PC-9 (cell line): ENCODE data around the gene HOXC4. TPM values are rescaled to one million over a fixed set of nuclear protein-coding genes. Genes with fewer than 3 reads are reported as not detected.
"Not testable (repeated sequence)": the region's sequence is repeated elsewhere in the genome, so short reads cannot be mapped to it uniquely, and the experiment has no call there.

Experiments
- BruUV-seq: library from RNA; stranded (reverse); fragments of 400-500 nt; replicated peaks from 2 replicates; lab custom pipeline; 2021; lab: Mats Ljungman, UMichigan
- CTCF ChIA-PET: fragments of 300-600 bp; sonication (Branson Sonifier 250); formaldehyde crosslinking; loops from one replicate; lab custom pipeline; 2022; ENCODE audit warnings: antibody characterized with exemption; lab: Charles Lee
- POLR2A ChIA-PET: fragments of 300-600 bp; sonication (Branson Sonifier 250); formaldehyde crosslinking; loops from one replicate; lab custom pipeline; 2022; ENCODE audit warnings: antibody characterized with exemption; ENCODE audit not compliant: unreplicated experiment; lab: Charles Lee
- DNase-seq, 2 experiments: peaks; one replicate each; pipeline versions ENCODE4 v3.0.0 to v3.0.0-alpha.2; 2015 to 2022; ENCODE audit warnings: mixed read lengths in 1 of 2
- H2AFZ ChIP-seq: fragments of 200-600 bp; sonication (generic); 2 replicates; pipeline ENCODE4 v1.8.1; 2017; ENCODE audit warnings: antibody characterized with exemption
- H3F3A ChIP-seq: fragments of 200-600 bp; sonication (generic); 2 replicates; pipeline ENCODE4 v1.8.1; 2017; ENCODE audit warnings: antibody characterized with exemption, mild to moderate bottlenecking, low read depth; ENCODE audit not compliant: insufficient read depth
- H3K27ac ChIP-seq: fragments of 200-600 bp; sonication (generic); 2 replicates; pipeline ENCODE4 v1.6.1; 2016; ENCODE audit warnings: mixed run types
- H3K27me3 ChIP-seq: fragments of 200-600 bp; sonication (generic); 2 replicates; pipeline ENCODE4 v1.6.1; 2016; ENCODE audit warnings: low read depth, mixed run types; ENCODE audit not compliant: insufficient read depth
- H3K36me3 ChIP-seq: fragments of 200-600 bp; sonication (generic); 2 replicates; pipeline ENCODE4 v1.6.1; 2016; ENCODE audit warnings: low read depth, mixed run types
- H3K4me1 ChIP-seq: fragments of 200-600 bp; sonication (generic); replicated peaks from 2 replicates; pipeline ENCODE4 v1.6.1; 2016; ENCODE audit warnings: mixed run types; ENCODE audit not compliant: insufficient read depth
- H3K4me2 ChIP-seq: fragments of 200-600 bp; sonication (generic); 2 replicates; pipeline ENCODE4 v1.6.1; 2017; ENCODE audit warnings: mixed run types
- H3K4me3 ChIP-seq: fragments of 200-600 bp; sonication (generic); 2 replicates; pipeline ENCODE4 v1.6.1; 2016; ENCODE audit warnings: mixed run types
- H3K79me2 ChIP-seq: fragments of 200-600 bp; sonication (generic); 2 replicates; pipeline ENCODE4 v1.6.1; 2017; ENCODE audit warnings: low read depth, mixed run types
- H3K9me2 ChIP-seq: fragments of 200-600 bp; sonication (generic); 2 replicates; pipeline ENCODE4 v1.8.1; 2017; ENCODE audit warnings: mild to moderate bottlenecking; ENCODE audit not compliant: insufficient read depth
- H3K9me3 ChIP-seq: fragments of 200-600 bp; sonication (generic); 2 replicates; pipeline ENCODE4 v1.8.1; 2016; ENCODE audit warnings: low read depth; ENCODE audit not compliant: insufficient read depth
- H4K20me1 ChIP-seq: fragments of 200-600 bp; sonication (generic); 2 replicates; pipeline ENCODE4 v1.8.1; 2017; ENCODE audit not compliant: insufficient read depth
- EZH2 ChIP-seq: fragments of 200-600 bp; sonication (generic); IDR thresholded peaks from 2 replicates; pipeline ENCODE4 v1.8.0; 2017; ENCODE audit warnings: antibody characterized with exemption, low read depth
- intact Hi-C: fragments of 100-400 bp; cut with micrococcal nuclease; formaldehyde crosslinking; loops from one replicate; pipeline ENCODE4 v1.10.0; 2022; ENCODE audit not compliant: unreplicated experiment
- total RNA-seq: library from RNA; stranded (reverse); gene quantifications from 2 replicates; pipeline ENCODE4 v1.2.3, GENCODE V29; 2021
- TF ChIP-seq, protein P1 (sequence below): fragments of 200-600 bp; sonication (generic); conservative IDR thresholded peaks from 2 replicates; pipeline ENCODE4 v1.6.1; 2017; ENCODE audit warnings: mixed run types, antibody characterized with exemption, mild to moderate bottlenecking, moderate library complexity

Gene HOXC4
- total RNA-seq, 1 experiment from 2014 or later = 3.8 TPM

DNA sequence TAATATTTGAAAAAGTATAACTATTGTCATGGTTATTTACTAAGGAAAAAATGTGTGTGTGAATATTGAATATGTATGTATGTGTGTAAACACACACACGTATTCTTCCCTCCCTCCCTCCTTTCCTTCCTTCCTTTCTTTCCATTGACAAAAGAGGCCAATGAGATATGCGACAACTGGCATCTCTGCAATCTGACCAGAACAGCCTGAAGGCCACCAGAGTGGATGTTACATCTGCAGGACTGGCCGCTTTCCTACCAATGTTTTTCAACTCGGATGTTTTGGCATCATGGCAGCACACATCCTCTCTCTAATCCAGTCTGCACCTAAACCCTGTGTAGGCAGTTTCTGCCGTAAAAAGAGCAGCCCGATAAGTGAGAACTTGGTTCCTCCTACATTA is 20.7 kb downstream of the HOXC4 start:
- H2AFZ ChIP-seq = no peak overlapping the region
- H3F3A ChIP-seq = no peaks in the 10 kb centered on the region
- H3K4me2 ChIP-seq = no peak overlapping the region
- H3K27me3 ChIP-seq = peaks cover 14% of the 10 kb centered on the region; the same call in 1 of the 2 replicates
- H3K9me2 ChIP-seq = no peaks in the 10 kb centered on the region
- BruUV-seq = no TSS peak
- H3K79me2 ChIP-seq = no peaks in the 10 kb centered on the region
- H3K9me3 ChIP-seq = no peaks in the 10 kb centered on the region
- no peaks in the 10 kb centered on the region for H3K4me1 ChIP-seq
- POLR2A ChIA-PET = no interaction called here
- no peak overlapping the region for H3K4me3 ChIP-seq
- DNase-seq = no peak
- intact Hi-C loops = no loop called here
- H4K20me1 ChIP-seq = no peaks in the 10 kb centered on the region
- no peak for TF ChIP-seq EZH2
- TF ChIP-seq, protein P1, sequence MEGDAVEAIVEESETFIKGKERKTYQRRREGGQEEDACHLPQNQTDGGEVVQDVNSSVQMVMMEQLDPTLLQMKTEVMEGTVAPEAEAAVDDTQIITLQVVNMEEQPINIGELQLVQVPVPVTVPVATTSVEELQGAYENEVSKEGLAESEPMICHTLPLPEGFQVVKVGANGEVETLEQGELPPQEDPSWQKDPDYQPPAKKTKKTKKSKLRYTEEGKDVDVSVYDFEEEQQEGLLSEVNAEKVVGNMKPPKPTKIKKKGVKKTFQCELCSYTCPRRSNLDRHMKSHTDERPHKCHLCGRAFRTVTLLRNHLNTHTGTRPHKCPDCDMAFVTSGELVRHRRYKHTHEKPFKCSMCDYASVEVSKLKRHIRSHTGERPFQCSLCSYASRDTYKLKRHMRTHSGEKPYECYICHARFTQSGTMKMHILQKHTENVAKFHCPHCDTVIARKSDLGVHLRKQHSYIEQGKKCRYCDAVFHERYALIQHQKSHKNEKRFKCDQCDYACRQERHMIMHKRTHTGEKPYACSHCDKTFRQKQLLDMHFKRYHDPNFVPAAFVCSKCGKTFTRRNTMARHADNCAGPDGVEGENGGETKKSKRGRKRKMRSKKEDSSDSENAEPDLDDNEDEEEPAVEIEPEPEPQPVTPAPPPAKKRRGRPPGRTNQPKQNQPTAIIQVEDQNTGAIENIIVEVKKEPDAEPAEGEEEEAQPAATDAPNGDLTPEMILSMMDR = no peak
- CTCF ChIA-PET = no interaction called here
- no peak overlapping the region for H3K27ac ChIP-seq
- no peaks in the 10 kb centered on the region for H3K36me3 ChIP-seq

DNA sequence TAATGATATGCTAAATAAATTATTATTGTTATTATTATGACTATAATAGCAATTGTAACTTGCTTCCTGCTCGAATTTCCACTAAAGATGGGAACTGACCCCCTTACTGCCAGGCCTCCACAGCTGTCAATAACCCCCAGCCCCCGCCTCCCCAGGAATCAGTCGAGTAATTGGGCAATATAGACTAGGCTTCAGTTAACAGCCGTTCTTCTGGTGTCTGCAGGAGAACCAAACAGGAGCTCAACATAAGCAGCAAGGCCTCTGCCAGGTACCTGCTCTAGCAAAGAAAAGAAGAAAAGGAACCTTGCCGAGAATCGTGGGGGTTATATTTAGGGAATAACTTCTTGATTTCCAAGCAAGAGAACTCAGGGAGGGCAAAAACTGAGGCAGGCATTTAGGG is 21.8 kb downstream of the HOXC4 start:
- intact Hi-C loops = no loop called here
- no peak for TF ChIP-seq EZH2
- TF ChIP-seq, protein P1 = no peak
- H4K20me1 ChIP-seq = no peaks in the 10 kb centered on the region
- H2AFZ ChIP-seq = no peak overlapping the region
- ChIA-PET POLR2A (no interaction called here), CTCF (interaction anchor here (0.9 kb wide), 1 partner anchor 376 kb away, joined by 3 read pairs; no protein-coding TSS in a partner anchor)
- DNase-seq = no peak
- no peaks in the 10 kb centered on the region for H3K9me3 ChIP-seq
- H3K4me1 ChIP-seq = no peaks in the 10 kb centered on the region
- H3K27me3 ChIP-seq = peaks cover 14% of the 10 kb centered on the region; the same call in 1 of the 2 replicates
- no peaks in the 10 kb centered on the region for H3K36me3 ChIP-seq
- no peaks in the 10 kb centered on the region for H3K79me2 ChIP-seq
- H3F3A ChIP-seq = no peaks in the 10 kb centered on the region
- H3K9me2 ChIP-seq = no peaks in the 10 kb centered on the region
- no peak overlapping the region for H3K27ac ChIP-seq
- BruUV-seq = no TSS peak
- no peak overlapping the region for H3K4me2 ChIP-seq
- no peak overlapping the region for H3K4me3 ChIP-seq

DNA sequence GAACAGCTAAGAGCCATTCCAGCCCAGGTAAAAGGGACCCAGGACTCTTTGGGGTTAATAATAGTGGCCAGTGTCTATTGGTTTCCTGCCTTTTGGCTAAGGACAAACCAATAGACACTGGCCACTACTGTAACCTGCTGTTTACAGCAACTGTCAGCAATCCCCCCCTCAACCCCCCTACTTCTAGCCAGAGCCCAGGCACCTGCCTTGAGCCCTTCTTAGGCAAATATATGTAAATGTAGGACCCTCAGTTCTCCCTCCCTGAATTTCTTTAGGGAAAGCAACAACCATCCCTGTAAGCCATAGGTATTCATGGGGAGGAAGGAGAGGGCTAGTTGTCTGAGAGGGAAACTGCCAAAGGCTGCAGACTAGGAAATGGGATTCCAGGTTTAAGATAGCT is 22.3 kb downstream of the HOXC4 start:
- no peak overlapping the region for H3K27ac ChIP-seq
- BruUV-seq = no TSS peak
- DNase-seq = no peak
- no peaks in the 10 kb centered on the region for H3K9me2 ChIP-seq
- no peaks in the 10 kb centered on the region for H3F3A ChIP-seq
- no peaks in the 10 kb centered on the region for H4K20me1 ChIP-seq
- intact Hi-C loops = no loop called here
- H3K9me3 ChIP-seq = no peaks in the 10 kb centered on the region
- H2AFZ ChIP-seq = no peak overlapping the region
- POLR2A ChIA-PET = no interaction called here
- TF ChIP-seq, protein P1 = no peak
- no peak for TF ChIP-seq EZH2
- H3K79me2 ChIP-seq = no peaks in the 10 kb centered on the region
- H3K27me3 ChIP-seq = peaks cover 14% of the 10 kb centered on the region; the same call in 1 of the 2 replicates
- no peak overlapping the region for H3K4me3 ChIP-seq
- CTCF ChIA-PET = interaction anchor here (0.9 kb wide), 1 partner anchor 377 kb away, joined by 3 read pairs; no protein-coding TSS in a partner anchor
- H3K36me3 ChIP-seq = no peaks in the 10 kb centered on the region
- no peaks in the 10 kb centered on the region for H3K4me1 ChIP-seq
- H3K4me2 ChIP-seq = no peak overlapping the region

DNA sequence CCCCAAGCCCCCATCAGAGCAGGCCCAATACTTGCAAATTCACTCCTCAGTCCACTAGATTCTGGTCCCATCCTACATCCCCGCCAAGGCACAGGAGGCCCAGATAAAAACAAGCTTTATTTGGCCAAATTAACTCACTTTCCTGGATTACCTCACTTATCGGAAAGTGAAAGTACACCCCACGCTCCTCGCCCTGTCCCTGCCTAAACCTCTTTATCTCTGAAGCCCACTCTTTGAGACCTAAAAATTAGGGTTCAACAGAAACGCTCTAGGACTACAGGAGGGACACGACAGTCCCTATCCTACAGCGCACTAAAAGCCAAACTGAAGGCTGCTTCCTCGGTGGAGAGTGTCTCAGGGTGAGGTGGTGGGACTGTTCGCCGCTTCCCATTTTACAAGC is 24.2 kb downstream of the HOXC4 start:
- H3K9me3 ChIP-seq, H4K20me1 ChIP-seq, H3F3A ChIP-seq, BruUV-seq, H3K79me2 ChIP-seq, H3K4me3 ChIP-seq, H3K9me2 ChIP-seq, H3K36me3 ChIP-seq, CTCF ChIA-PET, H3K4me2 ChIP-seq, intact Hi-C loops, H3K4me1 ChIP-seq, H3K27ac ChIP-seq, DNase-seq, H2AFZ ChIP-seq, POLR2A ChIA-PET: not testable (repeated sequence)
- H3K27me3 ChIP-seq = peaks cover 13% of the 10 kb centered on the region; the same call in 1 of the 2 replicates

DNA sequence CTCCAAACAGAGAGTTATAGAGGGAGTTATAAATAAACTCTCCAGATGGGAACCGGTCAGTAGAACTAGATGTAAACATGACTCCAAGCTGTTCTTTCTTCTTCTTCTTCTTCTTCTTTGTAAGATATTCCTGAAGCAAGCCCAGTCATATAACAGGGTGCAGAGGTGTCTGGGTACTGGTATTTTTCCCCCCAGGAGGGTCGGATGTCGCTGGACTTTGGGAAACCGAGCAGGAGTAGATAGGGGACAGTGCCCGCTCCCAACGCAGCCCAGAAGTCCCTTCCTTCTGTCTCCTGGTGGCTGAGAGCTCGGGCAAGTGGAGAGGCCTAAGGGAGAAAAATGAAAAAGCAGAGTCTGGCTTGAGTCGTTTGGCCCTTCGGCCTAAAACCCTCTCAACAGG is 25.5 kb downstream of the HOXC4 start:
- H4K20me1 ChIP-seq, H3K9me3 ChIP-seq, H3K4me3 ChIP-seq, H3K79me2 ChIP-seq, H3K27ac ChIP-seq, H3K36me3 ChIP-seq, H3K9me2 ChIP-seq, BruUV-seq, H2AFZ ChIP-seq, CTCF ChIA-PET, H3K4me2 ChIP-seq, DNase-seq, intact Hi-C loops, POLR2A ChIA-PET, H3K4me1 ChIP-seq, H3F3A ChIP-seq: not testable (repeated sequence)
- peaks cover 17% of the 10 kb centered on the region for H3K27me3 ChIP-seq
